GM18858 (cell line): ENCODE measurements around the gene TMEM185A.
"Not testable (repeated sequence)": the region's sequence is repeated elsewhere in the genome, so short reads cannot be mapped to it uniquely, and the experiment has no call there.

Source experiments
- ATAC-seq: cut with Tn5 transposase; IDR thresholded peaks from one replicate; pipeline ENCODE4 v1.9.1; 2021; ENCODE audit not compliant: unreplicated experiment

The TMEM185A gene

GRCh38 chrX:149631234-149632165, at the start of gene TMEM185A:
Gene TMEM185A, minus strand, starts transcription at chrX:149631792. Its CDS starts 212 bp downstream, at chrX:149631580.
- ATAC-seq, result peak; percentile 66

GRCh38 chrX:149681182-149681581, 49.6 kb upstream of the TMEM185A start:
- no peak for ATAC-seq

- not testable (repeated sequence) for ATAC-seq
These were observed 47.6 kb upstream of the TMEM185A start for GRCh38 chrX:149679164-149679678.

- not testable (repeated sequence) for ATAC-seq
These were observed 44.0 kb upstream of the TMEM185A start for GRCh38 chrX:149675554-149675953.

DNA sequence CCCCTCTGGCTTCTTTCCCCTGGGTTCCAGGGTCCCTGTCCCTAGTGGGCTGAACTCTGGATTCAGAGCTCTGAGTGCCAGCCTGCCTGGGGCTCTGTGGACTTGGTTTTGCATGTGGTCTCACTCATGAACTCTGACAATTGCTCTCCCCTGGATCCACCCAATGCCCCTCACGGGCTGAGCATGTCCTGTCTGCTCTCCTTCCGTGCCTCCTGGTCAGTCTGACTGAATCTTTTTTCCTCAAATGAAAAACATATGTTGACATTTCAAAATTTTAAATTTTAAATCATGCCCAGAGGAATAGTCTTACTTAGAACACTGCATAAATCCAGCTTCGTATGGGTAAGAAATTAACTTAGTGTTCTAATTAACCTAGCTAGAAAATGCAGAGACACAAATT, 43.5 kb upstream of the TMEM185A start:
- ATAC-seq, result not testable (repeated sequence)

DNA sequence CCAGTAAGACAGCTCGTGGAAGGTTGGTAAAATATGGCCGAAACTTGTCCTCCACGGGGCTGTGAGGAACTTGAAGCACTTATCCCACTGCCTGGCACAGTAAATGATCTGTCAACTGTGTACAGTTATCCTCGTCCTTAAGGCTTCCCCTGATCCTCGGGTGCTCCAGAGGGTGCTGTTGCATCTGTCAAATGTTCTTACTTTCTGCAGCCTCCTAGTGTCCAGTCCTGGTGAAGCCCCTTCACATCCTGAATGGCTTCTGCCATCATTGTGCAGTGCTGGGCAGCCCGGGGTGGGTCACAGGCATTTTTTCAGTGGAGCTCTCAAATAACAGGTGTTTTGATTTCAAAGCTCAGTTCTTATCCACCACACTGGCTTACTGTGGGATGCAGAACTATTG, 29.0 kb upstream of the TMEM185A start:
- not testable (repeated sequence) for ATAC-seq

GRCh38 chrX:149656260-149656884, 24.8 kb upstream of the TMEM185A start:
- ATAC-seq, result not testable (repeated sequence)

DNA sequence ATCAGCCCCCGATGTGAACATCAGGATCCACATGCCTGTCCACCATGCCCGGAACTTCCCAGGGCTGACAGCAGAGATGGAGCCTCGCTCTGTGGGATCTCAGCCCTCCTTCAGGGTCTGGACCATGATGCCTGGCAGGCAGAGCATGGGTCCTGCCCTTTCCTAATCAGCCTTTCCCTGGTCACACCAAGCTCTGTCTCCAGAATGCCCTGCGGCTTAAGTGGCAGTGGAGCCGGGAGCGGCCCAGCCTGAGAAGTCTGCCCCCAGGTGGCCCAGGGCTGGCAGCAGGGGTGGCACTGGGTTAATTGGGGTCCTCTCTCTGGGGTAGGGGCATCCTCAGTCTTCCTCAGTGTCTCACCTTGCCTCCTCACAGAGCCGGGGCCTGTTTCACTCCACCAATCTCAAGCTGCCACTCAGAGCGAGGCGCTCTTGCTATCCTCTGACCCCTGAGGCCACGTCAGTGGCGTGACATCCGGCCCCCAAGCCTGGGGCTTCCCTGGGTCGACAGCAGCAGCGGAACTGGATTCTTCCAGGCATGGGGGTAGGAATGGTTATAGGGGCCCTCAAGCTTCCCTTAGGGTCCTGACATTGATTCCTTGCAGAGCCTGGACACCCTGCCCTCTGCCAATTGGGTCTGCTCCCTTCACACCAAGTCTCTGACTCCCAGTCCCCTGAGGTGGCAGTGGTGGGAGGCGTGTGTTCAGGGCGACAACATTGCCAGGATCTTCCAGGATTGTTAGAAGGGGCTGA, 20.8 kb upstream of the TMEM185A start:
- ATAC-seq, result no peak

GRCh38 chrX:149650162-149650561, 18.6 kb upstream of the TMEM185A start:
- no peak for ATAC-seq

GRCh38 chrX:149648932-149649331, 17.3 kb upstream of the TMEM185A start:
- ATAC-seq, result no peak

DNA sequence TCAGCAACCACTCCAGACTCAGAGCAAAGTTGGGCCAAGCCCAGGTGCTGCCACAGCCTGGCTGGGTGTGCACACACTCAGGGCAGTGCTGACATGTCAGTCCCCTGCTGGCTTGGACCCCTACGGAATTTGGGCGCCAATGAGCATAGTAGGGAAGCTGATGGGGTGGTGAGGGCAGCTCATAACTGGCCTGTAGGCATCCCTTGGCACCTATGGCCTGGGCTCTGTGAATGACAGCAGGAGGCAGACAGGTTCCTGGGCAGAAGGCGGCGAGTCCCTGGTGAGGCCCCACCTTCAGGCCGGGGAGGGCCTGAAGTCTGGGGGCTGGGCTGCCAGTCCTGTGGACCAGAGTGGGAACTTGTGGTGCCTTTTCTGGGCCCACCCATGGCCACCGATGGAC, 15.9 kb upstream of the TMEM185A start:
- ATAC-seq, result no peak

- no peak for ATAC-seq
These were observed 11.9 kb upstream of the TMEM185A start for GRCh38 chrX:149643496-149643895.

DNA sequence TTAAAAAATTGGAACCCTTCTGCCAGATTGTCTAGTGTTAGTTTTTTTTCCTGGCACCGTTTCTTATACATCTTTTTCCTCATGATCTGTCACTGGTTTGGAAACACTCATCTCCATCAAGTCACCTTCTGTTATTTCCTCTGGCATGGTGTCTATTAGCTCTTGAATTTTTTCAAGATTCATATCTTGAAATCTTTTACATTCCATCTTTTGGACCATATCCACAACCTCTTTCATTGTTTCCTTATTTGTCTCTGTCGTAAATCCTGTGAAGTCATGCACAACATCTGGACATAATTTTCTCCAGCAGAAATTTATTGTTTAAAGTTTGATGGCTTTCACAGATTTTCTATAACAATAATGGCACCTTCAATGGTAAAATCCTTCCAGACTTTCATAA, 10.2 kb upstream of the TMEM185A start:
- no peak for ATAC-seq

DNA sequence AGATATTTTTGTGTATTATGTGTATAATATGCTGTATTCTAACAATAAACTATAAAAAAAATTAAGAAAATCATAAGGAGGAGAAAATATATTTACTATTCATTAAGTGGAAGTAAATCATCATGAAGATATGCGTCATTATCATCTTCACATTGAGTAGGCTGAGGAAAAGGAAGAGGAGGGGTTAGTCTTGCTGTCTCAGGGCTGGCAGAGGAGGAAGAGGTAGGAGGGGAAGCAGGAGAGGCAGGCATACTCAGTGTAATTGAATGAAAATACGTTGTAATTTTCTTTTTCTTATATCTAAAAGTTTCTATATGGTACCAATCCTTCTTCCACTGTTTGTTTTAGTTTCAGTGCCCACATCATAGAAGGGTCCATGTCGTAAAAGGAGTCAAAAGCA, 9.8 kb upstream of the TMEM185A start:
- ATAC-seq, result no peak

DNA sequence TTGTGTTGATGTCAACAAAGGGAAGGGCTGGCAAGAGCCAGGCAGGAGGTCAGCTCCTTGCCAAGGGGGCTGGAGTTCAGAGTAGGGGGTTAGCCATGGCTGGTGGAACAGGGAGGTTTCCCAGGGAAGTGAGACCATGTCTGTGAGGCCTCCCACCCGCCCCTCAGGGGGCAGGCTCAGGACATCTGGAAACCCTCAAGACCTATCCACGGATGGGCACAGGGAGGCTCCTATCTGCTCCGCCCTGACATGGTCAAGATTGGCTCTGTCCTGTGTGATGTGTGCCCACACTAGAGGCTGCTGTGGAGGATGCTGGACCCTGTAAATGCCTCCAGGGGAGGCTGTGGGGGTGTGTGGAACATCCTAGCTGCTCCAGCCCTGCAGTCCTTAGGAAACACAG, 8.0 kb upstream of the TMEM185A start:
- no peak for ATAC-seq

DNA sequence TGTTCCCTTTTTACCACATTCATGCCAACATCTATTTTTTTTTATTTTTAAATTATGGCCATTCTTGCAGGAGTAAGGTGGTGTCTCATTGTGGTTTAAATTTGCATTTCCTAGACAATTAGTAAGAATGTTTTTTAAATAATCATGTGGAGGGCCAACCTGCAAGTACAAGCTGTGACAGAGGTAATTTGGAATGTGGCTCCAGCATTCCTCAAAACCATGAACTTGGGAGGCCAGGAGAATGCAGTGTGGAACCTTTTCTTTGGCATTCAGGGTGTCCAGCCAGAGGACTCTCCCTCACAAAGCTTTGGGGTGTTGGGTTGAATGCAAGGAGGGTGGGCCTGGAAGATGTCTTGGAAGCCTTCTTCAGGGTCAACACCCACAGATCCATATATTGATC, 7.3 kb upstream of the TMEM185A start:
- no peak for ATAC-seq

- ATAC-seq, result no peak
These were observed 1.9 kb upstream of the TMEM185A start for GRCh38 chrX:149633511-149633910.

- no peak for ATAC-seq
These were observed 835 bp downstream of the TMEM185A start for GRCh38 chrX:149630681-149631233.

GRCh38 chrX:149629730-149630387, 1.7 kb downstream of the TMEM185A start:
- no peak for ATAC-seq

GRCh38 chrX:149628768-149629167, 2.8 kb downstream of the TMEM185A start:
- no peak for ATAC-seq
